Esophagus muscularis mucosa (tissue), 4 donors: ENCODE measurements around the gene PROP1.

Experiments used
- EP300 ChIP-seq: sonication (generic); formaldehyde crosslinking; IDR thresholded peaks from one replicate; pipeline ENCODE4 v1.6.1; 2017; ENCODE audit warnings: antibody characterized with exemption
- POLR2A ChIP-seq: fragments of 450-650 bp; IDR thresholded peaks from one replicate; pipeline ENCODE4 v1.6.1; 2017; ENCODE audit warnings: antibody characterized with exemption, moderate library complexity, mild to moderate bottlenecking, low read depth
- POLR2AphosphoS5 ChIP-seq, 2 donors: sonication (generic); formaldehyde crosslinking; IDR thresholded peaks; one replicate each; pipeline ENCODE4 v1.6.1; 2017; ENCODE audit warnings: antibody characterized with exemption in 2 of 2
- TF ChIP-seq, protein P1 (sequence below), 3 experiments: fragments of 200-600 bp in 2 of 3; fragments of 450-650 bp in 1 of 3; sonication (generic) in 2 of 3; IDR thresholded peaks; one replicate each; pipeline ENCODE4 v1.5.1; 2017 to 2019; ENCODE audit warnings: antibody characterized with exemption in 3 of 3, mild to moderate bottlenecking in 2 of 3, moderate library complexity in 1 of 3

DNA sequence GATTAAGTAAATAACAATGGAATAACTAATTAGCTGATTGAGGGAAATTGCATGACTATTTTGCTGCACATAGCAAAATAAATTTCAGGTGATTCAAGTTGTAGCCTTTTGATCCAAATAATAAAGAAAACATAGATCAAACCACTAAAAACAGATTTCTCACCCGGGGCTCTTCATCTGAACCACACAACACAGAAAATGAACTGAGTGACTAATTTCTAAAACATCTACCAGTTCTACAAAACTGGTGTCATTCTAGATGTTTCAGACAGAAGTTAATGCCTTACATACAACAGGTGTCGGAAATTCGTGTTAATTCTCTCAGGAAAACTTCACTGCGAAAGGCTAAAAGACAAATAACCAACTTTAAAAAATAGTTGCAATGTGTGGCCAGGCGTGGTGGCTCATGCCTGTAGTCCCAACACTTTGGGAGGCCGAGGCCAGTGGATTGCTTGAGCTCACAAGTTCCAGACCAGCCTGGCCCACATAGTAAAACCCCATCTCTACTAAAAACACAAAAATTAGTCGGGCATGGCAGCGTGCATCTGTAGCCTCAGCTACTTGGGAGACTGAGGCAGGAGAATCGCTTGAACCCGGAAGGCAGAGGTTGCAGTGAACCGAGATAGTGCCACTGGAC is 6.9 kb downstream of the PROP1 start:
- TF ChIP-seq POLR2AphosphoS5 (IDR thresholded peaks at IDR 0.05): no peak
- TF ChIP-seq, protein P1, sequence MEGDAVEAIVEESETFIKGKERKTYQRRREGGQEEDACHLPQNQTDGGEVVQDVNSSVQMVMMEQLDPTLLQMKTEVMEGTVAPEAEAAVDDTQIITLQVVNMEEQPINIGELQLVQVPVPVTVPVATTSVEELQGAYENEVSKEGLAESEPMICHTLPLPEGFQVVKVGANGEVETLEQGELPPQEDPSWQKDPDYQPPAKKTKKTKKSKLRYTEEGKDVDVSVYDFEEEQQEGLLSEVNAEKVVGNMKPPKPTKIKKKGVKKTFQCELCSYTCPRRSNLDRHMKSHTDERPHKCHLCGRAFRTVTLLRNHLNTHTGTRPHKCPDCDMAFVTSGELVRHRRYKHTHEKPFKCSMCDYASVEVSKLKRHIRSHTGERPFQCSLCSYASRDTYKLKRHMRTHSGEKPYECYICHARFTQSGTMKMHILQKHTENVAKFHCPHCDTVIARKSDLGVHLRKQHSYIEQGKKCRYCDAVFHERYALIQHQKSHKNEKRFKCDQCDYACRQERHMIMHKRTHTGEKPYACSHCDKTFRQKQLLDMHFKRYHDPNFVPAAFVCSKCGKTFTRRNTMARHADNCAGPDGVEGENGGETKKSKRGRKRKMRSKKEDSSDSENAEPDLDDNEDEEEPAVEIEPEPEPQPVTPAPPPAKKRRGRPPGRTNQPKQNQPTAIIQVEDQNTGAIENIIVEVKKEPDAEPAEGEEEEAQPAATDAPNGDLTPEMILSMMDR (IDR thresholded peaks at IDR 0.05): no peak
- no peak for TF ChIP-seq POLR2A
- no peak for TF ChIP-seq EP300
